Skin of body (tissue), 2 donors: ENCODE results near the gene ANKRD61. TPM values are rescaled to one million over a fixed set of nuclear protein-coding genes. Genes with fewer than 3 reads are reported as not detected.
A peak's percentile ranks its signal among the peaks of the same experiment; 100 is the strongest.
"Not testable (repeated sequence)": the region's sequence is repeated elsewhere in the genome, so short reads cannot be mapped to it uniquely, and the experiment has no call there.

Experiments
- DNase-seq: peaks from one replicate; lab custom pipeline; 2025; lab: John Stamatoyannopoulos, UW
- total RNA-seq: library from RNA; depleted of rRNA; stranded (reverse); fragments of >200 nt; gene quantifications from one replicate; pipeline ENCODE4 v1.2.3, GENCODE V29; 2014

Gene ANKRD61
- total RNA-seq = not detected

DNA sequence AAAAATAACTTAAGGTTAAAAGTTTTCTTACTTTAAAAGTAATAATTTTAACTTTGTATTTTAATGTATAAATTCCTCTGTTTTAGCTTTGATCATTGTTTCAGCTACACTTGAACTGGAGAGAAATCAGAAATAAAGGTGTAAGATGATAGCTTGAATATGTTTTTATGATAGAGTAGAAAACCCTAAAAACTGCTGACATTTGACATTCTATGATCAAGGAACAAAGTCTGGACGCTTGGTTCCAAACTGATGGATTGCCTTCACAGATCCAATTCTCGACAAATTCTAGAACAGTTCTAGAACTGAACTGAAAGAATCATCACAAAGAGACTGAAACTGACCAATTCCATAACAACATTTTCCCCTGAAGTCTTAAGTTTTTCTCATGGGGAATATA is at the start of gene ANKRD61:
Gene ANKRD61 (plus strand): TSS at position 389 of the 400 bp plus-strand sequence. CDS start 0 bp downstream, at position 389.
- no peak for DNase-seq

DNA sequence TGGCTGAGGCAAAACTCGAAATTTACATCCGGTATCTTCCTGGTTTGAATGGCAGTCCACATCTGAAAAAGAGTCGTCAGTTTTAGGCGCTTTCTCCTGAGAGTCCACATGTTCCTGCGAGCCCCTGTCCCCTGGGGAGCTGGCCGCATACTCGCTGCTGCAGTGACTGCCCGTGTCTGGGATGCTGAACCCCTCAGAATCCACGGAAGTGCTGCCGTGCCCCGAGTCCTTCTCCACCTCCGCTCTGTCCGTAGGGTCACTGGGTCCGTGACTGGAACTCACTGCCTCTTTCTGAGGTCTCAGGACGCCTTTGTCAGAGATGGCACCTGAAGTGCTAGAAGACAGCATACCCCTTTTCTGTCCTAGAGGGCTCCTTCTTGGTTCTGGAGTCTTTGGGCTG is 44.1 kb upstream of the ANKRD61 start:
- not testable (repeated sequence) for DNase-seq

- peak; percentile 31 for DNase-seq
These were observed 33.9 kb upstream of the ANKRD61 start for GRCh38 chr7:5997210-5997808.

- no peak for DNase-seq
These were observed 23.8 kb upstream of the ANKRD61 start for GRCh38 chr7:6007386-6007785.

DNA sequence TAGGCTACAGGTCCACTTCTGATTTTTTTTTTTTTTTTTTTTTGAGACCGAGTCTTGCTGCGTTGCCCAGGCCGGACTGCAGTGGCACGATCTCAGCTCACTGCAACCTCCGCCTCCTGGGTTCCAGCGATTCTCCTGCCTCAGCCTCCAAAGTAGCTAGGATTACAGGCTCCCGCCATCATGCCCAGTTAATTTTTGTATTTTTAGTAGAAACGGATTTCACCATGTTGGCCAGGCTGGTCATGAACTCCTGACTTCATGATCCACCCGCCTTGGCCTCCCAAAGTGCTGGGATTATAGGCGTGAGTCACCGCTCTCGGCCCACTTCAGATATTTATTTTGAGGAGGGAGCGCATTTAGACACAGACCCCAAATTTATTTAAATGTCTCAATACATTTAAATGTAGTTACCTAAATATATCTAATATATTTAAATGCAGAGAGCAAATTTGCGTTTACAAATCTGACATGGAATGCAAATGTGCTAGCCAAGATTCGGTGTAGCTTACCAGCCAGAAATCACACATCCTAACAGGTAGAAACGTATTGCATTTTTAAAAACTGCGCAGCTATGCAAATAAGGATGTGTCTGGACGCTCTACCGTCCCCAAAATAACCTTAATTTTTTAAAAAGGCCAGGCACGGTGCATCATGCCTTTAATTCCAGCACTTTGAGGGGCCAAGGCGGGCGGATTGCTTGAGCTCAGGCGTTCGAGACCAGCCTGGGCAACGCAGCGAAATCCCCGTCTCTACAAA is 23.2 kb upstream of the ANKRD61 start:
- not testable (repeated sequence) for DNase-seq

- DNase-seq = peak; percentile 95
These were observed 22.2 kb upstream of the ANKRD61 start, which contains the start of the genes AIMP2 and PMS2 for GRCh38 chr7:6008668-6009611. Gene AIMP2 (plus strand): TSS chr7:6009272. CDS start chr7:6009364, 92 bp downstream. Gene PMS2 (minus strand): TSS chr7:6009049. CDS start chr7:6009019, 30 bp downstream.

DNA sequence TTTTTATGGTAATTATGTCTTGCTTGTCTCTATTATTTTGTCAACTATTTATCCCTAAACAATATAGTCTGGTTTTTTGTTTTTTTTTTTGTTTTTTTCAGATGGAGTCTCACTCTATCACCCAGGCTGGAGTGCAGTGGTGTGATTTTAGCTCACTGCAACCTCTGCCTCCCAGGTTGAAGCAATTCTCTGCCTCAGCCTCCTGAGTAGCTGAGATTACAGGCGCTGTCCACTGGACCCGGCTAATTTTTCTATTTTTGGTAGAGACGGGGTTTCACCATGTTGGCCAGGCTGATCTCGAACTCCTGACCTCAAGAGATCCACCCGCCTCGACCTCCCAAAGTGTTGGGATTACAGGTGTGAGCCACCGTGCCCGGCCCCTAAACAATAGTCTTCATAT is 20.8 kb upstream of the ANKRD61 start:
- not testable (repeated sequence) for DNase-seq

DNA sequence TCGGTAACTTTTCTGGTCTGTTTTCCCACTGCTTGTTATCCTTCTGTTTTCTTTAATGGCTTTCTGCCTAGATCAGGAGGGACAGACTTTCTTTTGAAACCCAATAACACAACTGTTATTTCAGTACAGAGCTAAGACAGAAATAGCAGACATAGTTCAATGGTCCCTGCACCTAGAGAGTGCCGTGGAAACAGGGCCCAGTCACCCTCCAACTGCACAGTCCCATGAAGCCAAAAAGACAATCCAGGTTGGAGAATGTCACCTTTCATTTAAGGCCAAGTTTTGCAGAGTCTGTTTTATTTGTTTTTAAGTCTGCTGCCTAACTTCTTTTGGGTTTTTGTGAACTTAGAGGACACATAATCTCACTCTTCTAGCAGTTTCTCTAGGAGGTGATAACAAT is 19.6 kb upstream of the ANKRD61 start:
- DNase-seq = no peak

GRCh38 chr7:6012355-6013104 is 18.6 kb upstream of the ANKRD61 start:
- no peak for DNase-seq

- DNase-seq = no peak
These were observed 15.1 kb upstream of the ANKRD61 start for GRCh38 chr7:6015917-6016652.

DNA sequence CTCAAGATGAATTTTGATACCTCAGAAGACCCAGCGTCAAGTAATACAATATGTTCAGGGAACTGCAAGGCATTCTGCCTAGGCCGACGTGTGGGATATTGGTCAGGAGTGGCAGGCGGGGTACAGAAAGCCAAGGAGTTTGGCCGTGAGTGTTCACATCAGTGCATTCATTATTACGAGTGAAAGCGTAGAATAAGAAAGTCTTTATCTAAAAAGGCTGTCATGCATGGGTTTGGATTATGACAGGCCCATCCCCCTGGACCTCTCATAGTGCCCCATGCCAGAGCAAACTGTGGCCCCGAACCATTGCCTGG is 14.6 kb upstream of the ANKRD61 start:
- no peak for DNase-seq

GRCh38 chr7:6020371-6021286 is 10.5 kb upstream of the ANKRD61 start:
- DNase-seq = no peak

GRCh38 chr7:6022707-6023106 is 8.5 kb upstream of the ANKRD61 start:
- DNase-seq = no peak

DNA sequence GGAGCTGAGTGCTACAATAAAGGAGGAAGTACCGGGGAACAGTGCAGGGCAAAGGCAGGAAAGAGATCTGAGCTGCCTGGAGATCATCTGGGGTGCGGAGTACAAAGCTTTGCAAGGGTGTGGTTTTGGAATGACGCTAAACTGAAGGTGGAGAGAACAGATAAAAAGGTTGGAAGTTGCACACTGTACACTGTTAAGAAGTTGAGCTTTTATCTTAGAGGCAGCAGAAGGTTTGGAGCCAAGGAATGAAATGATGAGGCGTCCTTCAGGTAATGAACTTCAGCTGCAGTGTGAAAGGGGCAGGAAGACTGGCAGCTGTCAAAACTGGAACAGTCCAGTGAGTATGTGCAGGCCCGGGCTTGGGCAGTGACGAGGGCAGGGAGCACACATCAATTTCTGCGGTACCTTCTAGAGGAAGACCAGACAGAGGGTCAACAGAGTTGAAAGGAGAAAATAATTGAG is 7.2 kb upstream of the ANKRD61 start:
- no peak for DNase-seq

DNA sequence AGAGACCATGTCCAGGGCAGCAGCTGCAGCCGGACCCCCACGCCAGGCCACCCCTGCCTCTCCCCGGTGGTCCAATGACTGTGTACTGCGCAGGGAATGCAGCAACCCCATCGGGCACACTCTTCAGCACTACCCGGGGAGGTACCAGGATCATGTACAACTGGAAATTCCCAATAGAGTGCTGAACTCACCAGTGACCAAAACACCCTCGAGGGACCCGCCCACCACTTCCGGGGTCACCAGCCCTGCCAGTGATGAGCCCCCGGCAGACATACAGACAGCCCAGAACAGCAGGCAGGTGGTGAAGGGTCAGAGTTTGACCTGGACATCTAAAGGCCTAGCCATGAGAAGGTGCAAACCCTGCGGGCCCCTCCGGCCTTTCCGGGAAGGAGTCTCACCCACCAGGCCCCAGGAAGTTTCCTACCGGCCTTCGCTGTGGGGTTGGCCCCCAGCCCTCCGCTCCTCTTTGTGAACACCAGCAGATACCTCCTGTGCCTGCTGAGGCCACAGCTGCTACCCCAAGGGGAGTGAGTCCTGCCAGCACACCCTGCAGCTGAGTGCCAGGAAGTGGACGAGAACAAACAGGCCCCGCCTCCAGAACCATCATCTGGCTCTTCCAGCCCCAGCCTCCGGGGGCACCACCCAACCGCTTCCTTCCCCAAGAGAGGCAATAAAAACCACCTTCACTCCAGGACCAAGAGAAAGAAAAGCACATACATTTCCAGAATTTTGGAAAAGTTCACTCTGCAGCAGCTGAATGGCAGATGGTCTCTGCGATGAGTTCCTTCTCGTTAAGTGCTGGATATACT is 5.0 kb upstream of the ANKRD61 start:
- no peak for DNase-seq

DNA sequence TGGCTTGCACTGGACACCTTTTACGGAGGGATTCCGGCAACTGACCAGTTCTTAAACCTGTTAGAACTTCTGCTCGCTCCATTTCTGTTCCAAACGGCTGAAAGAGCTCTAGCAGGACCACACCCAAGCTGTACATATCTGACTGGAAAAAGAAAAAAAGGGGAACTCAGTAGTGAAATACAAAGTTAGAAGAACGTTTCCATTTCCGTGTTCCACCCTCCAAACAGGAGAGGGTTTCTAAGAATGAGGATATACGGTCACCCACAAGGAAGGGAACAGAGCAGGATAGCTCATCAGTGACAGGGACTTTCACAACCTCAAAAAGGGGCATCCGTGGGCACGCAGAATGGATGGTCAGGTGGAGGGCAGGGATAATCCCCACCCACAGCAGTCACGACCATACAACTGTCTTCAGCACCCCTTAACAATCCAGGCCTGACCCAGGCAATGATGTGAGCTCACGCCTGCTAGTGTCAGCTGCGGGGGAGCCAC is 4.3 kb upstream of the ANKRD61 start:
- DNase-seq = no peak

- DNase-seq = no peak
These were observed 3.3 kb upstream of the ANKRD61 start for GRCh38 chr7:6027806-6028365.

GRCh38 chr7:6028563-6028962 is 2.6 kb upstream of the ANKRD61 start:
- DNase-seq = no peak
